Stimulated activated CD8-positive, alpha-beta memory T cell treated with anti-CD3 and anti-CD28 coated beads, Interleukin-4, amount 100 ng/mL, for 48 hours (primary cell): Measurements from ENCODE around the gene HMGB1.

Source experiments
- DNase-seq: peaks from one replicate; pipeline ENCODE4 v3.0.0-alpha.2; 2020

HMGB1 gene

GRCh38 chr13:30465593-30466357 lies at the start of gene HMGB1:
Gene HMGB1, minus strand, starts transcription at chr13:30465936. Its CDS starts 2,256 bp downstream, at chr13:30463680.
- DNase-seq, result peak; percentile 96

DNA sequence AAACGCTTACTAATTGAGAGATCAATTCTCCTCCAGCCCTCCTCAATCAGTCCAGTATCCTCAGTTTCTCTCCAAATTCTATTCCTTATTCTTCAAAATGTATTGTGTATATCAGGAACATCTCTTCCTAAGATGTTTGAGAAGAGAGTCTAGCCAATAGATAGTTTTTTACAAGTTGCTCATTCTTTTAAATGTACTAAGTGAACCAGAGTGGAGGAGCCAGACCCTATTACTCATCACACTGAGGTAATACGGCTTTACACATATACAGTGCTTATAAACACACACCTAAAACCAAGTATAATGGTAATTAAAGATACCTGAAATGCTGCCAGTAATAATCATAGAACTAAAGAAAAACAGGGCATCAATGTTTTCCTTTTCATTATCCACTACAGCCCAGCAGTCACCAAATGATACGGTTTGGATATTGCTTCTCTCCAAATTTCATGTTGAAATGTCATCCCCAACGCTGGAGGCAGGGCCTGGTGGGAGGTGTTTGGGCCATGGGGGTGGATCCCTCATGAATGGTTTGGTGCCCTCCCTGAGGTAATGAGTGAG lies 45.2 kb upstream of the HMGB1 start:
- no peak for DNase-seq

DNA sequence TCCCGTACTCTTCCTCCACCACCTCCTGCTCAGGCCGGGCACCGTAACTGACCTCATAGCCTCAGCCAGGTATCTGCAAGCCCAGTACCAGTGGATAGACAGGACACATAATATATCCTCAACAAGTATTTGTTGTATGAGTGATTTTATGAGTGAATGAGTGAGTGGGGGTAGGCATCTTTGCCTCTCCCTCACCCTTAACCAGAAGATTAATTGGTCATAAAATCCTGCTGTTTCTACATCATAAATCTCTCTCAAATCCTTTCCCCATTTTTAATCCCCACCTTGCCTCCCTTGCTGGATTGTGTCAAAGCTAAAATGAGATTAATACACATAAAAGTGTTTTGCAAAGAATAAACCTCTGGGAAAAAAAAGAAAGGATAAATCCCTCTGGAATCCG lies 44.4 kb upstream of the HMGB1 start:
- DNase-seq, result no peak

DNA sequence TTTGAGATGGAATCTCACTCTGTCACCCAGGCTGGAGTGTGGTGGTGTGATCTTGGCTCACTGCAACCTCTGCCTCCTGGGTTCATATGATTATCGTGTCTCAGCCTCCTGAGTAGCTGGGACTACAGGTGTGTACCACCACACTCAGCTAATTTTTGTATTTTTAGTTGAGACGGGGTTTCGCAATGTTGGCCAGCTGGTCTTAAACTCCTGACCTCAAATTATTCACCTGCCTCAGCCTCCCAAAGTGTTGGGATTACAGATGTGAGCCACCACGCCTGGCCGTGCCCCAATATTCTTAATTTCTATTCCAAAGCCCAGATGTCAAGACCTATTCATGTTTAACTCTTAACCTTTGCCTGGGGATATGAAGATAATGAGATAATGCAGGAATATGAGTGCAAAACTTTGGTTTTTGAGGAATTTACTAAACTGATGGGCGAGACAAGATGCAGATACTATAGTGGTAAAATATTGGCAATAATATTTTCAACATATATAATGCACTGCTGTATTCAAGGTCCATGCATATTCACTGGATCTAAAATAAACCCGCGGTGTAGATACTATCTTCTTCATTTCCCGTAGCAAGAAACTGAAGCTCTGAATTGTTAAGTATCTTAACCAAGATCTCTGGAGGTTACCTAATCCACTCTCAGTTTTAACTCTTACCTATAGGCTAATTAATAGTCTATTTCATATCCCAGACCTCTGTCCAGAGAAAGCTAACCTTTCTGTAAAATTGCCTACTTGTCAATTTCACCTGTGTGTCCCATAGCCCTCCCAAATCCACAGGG lies 43.7 kb upstream of the HMGB1 start:
- no peak for DNase-seq

DNA sequence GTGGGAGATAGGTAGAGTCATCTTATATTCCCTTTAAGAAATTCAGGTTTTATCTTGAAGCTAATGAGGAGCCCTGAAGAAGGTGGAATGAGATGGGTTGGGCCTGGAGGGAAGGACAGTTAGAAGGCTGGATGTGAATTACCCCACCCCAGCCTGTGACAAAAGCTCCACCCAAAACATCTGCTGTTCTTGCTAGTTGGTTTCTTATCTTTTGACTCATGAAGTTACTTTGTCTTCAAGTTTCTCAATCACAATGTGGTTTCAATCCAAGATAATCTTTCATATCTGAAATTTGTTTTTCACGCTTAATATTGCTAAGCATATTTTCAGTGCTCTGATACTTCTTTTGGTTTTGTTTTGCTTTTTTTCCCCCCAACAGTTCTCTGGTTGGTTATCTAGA lies 38.3 kb upstream of the HMGB1 start:
- DNase-seq, result peak; percentile 26

GRCh38 chr13:30502237-30502636 lies 36.5 kb upstream of the HMGB1 start:
- no peak for DNase-seq

DNA sequence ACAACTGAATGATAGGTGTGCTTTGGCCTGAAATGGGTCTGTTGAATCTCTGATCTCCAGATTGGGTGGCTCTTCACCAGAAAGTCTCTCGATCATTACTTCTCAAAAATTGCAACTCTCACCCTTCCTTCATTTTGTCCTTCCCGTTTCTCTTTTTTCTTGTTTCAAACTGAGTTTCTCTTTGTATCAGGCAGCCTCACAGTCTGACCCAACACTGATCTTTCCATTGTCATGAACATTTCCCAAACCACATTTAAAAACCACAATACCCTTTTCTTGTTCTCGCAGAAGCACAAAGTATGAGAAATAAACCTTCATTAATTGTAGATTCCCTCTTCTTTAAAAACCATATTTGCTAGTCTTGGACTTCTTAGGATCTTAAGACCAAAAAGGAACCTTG lies 33.6 kb upstream of the HMGB1 start:
- DNase-seq, result no peak

GRCh38 chr13:30496147-30496546 lies 30.4 kb upstream of the HMGB1 start:
- no peak for DNase-seq

DNA sequence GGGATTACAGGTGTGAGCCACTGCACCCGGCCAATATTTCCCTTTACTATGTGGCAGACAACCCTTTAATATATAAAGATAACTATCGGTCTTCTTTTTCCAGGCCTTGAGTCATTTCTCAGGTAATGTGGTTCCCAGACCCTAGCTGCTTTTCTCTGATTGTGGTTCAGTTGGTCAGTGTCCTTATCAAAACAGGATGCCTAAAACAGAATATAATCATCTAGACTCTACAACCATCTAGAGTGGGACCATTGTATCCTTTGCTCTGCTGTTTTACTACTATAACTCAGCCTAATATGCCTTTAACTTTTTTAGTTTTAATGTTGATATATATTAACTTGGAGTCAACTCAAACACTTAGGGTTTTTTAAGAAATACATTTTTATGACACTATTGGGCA lies 30.0 kb upstream of the HMGB1 start:
- DNase-seq, result no peak

DNA sequence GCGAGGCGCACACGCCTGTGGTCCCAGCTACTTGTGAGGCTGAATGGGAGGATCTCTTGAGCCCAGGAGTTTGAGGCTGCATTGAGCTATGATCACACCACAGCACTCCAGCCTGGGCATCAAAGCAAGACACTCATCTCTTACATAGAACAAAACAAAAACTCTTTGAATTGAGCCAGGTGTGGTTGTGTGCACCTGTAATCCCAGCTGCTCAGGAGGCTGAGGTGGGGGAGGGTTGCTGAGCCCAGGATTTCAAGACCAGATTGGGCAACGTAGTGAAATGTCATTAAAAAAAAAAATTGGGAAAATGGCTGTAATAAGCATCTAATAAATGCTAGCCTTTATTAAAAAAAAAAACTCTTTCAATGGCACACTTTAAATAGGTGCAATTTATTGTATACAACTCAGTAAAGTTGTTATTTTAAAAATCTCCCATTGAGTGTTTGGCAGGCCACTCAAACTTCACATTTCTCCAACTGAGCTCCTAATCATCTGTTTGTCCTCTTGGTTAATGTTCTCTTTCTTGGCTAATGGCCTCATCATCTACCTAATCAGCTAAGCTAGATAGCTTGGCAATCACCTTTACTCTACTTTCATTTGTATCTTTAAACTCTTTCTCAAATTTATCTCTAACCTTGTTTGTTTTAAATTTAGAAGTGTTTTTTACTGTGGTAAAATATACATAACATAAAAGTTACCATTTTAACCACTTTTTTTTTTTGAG lies 28.1 kb upstream of the HMGB1 start:
- no peak for DNase-seq

- no peak for DNase-seq
These were observed 21.3 kb upstream of the HMGB1 start for GRCh38 chr13:30487075-30487470.

- no peak for DNase-seq
These were observed 20.7 kb upstream of the HMGB1 start for GRCh38 chr13:30486230-30487074.

DNA sequence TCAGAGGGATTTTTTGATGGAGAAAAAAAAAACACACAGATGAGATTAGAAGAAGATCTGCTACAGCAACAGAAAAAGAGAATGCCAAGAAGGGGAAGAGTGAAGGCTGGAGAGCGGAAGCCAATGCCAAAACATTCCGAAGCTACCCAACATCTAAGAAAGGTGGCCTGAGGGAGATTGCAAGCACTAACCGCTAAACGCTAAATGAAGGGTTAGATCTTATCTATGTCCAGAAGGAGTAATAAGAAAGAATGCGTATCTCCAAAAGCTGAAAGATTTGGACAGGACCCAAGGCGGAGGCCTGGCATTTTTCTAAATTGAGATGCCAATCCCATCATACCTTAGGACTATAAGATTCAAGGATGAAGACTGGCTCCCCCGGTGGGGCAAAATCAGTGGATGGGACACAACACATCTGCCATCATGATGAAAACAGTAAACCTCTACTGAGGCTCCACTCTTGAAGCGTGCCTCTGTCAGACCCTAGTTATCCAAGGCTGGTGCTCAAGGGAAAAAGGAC lies 15.6 kb upstream of the HMGB1 start:
- DNase-seq, result no peak

DNA sequence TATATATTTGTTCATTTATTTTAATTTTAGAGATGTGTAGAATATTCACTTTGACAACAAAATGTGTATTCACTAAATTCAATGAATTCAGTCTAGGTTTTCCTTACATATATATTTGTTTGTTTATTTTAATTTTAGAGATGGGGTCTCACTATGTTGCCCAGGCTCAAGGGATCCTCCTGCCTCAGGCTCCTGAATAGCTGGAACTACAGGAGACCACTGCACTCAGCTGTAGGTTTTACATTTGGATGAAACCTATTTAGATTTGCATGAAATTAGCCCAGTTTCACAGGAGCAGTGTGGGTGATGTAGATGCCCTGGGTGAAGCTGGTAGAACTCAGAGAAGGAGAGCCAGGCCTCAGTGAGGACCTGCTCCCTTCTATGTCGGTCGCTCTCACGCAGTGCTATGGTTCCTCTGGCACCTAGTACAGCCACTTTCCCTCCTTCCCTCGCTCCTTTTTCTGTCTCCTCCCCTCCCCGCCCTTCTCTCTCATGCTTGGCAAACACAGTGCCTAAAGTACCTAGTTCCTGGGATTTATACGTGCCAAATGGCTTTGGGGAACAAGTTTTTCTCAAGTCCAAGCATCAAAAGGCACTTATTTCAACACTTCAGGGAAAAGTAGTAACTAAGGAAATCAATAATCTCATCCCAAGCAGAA lies 14.7 kb upstream of the HMGB1 start:
- DNase-seq, result no peak

DNA sequence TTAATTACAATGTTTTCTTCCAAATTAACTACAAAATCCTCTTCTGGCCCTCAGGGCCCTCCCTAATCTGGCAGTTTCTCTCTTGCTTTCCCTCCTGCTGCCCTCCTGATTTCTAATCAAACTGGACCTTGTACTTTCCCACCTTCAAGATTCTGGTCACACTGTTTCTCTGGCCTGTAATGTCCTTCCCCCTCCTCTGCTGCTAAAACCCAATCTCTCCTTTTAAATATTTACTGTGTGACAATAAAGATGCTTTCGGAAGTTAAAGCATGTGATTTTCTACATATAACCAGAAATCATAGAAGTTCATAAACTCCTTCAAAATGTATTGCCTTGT lies 14.1 kb upstream of the HMGB1 start:
- DNase-seq, result no peak

GRCh38 chr13:30479154-30479882 lies 13.6 kb upstream of the HMGB1 start:
- no peak for DNase-seq

DNA sequence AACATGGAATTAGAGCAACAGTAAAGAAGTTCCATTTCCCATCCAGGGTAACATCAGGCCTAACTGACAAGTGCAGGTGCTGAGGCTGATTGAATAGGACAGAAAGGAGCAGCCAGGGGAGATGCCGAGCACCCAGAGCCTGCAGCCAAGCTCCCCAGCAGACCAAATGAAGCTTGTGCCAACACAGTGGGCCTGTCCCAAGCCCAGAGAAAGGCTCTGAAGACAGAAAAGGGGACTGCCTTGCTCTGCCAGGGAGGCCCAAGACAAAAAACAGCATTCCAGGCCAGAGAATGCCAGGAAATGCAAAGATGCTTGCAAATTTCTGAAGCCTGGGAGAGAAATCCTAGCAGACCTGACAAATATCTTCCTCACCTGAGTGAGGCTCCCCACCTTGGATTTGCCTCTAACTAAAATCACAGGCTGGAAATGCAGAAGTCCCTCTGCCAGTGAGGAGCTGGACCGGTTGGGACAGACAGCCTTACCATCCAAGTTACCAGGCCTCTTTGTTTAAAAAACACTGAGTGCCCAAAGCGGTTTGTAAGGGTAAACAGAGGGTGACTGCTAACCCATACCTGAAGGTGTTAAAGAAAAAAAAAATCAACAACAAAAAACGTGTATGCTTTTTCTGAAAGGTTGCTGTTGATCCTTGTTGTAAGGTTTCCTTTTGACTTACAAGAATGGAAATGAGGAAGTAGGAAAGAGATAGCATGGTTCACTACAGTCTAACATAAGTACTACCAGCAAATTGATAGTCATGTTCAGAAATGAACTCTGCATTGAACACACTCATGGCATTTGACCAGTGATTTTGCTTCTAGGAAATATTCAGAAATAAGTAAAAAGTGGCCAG lies 11.8 kb upstream of the HMGB1 start:
- DNase-seq, result no peak

- no peak for DNase-seq
These were observed 7.9 kb upstream of the HMGB1 start for GRCh38 chr13:30473675-30474074.

- no peak for DNase-seq
These were observed 1.1 kb upstream of the HMGB1 start for GRCh38 chr13:30466841-30467252.

GRCh38 chr13:30466358-30466714 lies 600 bp upstream of the HMGB1 start:
- peak; percentile 42 for DNase-seq
